ENCODE measurements around the gene ACLY.
"Not testable (repeated sequence)": the region's sequence is repeated elsewhere in the genome, so short reads cannot be mapped to it uniquely, and the experiment has no call there.

ACLY gene

DNA sequence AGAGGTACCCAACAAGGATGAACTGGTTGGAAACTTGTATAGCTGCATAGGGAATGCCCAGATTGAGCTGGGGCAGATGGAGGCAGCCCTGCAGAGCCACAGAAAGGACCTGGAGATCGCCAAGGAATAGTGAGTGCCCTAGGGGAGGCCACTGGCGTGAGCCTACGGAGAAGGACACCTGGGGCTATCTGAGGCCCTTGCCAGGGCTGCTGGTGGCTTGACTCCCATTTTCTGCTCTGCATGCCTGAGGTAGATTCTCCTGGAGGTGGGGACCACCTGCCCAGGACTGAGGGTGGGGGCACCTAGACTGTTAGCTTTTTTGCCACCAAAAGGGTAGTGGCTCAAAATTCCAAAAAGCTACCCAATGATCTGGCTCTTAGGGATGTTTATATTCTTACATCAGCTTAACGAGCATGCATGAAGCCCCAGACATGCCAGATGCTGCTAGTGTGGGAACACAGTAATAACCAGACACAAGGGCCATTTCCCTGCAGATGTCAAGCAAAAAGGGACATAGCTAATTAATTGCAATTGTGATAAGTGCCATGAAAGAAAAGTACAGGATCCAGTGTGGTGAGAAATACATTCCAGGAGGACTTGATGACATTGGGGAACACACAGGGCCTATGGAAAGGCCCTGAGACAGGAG is 20.4 kb upstream of the ACLY start:
- DNase-seq, result no peak

DNA sequence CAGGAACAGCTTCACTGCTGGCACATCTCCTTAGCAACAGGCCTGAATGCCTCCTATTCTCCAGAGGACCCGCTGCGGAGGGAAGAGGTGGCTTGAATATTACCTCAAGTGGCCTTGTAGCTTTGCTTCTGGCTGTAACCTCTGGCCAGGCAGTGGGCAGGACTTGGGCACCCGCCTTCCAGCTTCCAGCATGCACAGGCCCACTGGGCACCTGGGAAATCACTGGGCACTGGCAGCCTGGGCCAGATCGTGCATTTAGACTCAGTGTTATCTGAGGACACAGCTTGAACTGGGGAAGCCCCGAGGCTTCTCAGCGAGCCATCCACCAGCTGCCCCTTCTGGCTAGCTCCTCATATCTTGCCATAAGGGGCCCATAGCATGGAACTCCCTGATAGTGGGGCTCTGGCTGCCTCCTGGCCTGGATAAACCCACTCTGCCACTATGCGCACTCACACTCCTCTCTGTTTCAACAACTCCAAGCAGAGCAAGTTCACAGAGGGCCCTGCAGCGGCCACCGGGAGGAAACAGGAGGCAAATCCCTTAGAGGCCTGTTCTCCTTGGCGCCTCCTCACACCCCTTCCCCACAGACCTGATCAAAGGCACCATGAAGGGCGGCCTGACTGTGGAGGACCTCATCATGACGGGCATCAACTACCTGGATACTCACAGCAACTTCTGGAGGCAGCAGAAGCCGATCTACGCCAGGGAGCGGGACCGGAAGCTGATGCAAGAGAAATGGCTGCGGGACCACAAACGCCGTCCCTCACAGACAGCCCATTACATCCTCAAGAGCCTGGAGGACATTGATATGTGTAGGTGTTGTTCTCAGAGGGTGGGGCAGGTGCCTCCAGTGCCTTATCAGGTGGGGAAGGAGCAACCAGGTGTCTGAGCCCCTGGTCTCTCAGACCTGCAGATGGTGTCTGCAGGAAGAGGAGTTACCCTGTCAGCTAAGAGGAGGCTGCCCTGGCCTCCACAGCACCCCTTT is 19.5 kb upstream of the ACLY start:
- DNase-seq, result no peak

DNA sequence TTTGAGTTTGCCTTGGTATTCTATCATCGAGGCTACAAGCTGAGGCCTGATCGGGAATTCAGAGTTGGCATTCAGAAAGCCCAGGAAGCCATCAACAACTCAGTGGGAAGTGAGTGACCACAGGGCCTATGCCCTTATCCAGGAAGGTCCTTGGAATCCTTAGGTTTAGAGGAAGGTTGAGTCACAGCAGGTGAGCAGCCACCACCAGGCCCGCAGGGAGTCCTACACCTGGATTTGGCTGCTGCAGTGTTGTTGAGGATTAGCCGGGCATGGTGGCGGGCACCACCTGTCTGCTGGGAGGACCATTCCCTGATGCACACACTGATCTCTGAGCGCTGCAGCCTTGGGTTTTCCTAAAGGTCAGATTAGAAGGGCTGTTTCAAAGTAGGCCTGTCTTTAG is 16.9 kb upstream of the ACLY start:
- DNase-seq, result no peak

DNA sequence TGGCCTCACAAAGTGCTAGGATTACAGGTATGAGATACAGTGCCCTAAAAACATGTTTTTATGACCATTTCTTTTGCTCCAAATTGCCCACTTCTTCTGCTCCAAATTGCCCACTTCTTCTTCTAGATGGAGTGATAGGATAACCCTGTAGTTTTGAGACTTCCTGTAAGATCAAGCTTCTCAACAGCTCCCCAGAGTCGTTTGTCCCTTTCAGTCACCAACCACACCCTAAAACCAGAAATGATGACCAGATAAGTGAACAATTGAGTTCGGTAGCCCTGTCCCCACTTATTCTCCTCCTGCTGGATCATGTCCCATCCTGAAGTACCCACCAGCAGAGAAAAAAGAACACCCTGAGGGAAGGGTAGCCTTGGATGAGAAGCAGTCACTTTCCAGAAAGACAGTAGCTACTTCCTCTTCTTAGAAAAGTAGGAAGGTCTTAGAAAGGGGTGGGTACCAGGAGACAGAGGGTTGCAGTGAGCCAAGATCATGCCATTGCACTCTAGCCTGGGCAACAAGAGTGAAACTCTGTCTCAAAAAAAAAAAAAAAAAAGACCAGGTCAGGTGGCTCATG is 14.2 kb upstream of the ACLY start:
- DNase-seq, result no peak

DNA sequence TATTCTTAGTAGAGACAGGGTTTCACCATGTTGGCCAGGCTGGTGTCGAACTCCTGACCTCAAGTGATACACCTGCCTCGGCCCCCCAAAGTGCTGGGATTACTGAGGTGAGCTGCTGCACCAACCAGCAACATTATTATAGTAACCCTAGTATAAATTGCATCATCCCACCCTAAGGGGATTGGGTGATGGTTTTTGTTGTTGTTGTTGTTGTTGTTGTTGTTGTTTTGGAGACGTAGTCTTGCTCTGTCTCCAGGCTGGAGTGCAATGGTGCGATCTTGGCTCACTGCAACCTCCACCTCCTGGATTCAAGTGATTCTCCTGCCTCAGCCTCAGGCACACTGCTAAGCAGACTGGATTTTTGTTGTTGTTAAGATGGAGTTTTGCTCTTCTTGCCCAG is 13.0 kb upstream of the ACLY start:
- DNase-seq, result not testable (repeated sequence)

DNA sequence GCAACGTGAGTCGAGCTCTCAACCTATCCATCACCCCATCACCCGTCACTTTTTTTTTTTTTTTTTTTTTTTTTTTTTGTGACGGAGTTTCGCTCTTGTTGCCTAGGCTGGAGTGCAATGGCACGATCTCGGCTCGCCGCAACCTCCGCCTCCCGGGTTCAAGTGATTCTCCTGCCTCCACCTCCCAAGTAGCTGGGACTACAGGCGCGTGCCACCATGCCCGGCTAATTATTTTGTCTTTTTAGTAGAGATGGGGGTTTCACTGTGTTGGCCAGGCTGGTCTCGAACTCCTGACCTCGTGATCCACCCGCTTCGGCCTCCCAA is 12.0 kb upstream of the ACLY start:
- not testable (repeated sequence) for DNase-seq

DNA sequence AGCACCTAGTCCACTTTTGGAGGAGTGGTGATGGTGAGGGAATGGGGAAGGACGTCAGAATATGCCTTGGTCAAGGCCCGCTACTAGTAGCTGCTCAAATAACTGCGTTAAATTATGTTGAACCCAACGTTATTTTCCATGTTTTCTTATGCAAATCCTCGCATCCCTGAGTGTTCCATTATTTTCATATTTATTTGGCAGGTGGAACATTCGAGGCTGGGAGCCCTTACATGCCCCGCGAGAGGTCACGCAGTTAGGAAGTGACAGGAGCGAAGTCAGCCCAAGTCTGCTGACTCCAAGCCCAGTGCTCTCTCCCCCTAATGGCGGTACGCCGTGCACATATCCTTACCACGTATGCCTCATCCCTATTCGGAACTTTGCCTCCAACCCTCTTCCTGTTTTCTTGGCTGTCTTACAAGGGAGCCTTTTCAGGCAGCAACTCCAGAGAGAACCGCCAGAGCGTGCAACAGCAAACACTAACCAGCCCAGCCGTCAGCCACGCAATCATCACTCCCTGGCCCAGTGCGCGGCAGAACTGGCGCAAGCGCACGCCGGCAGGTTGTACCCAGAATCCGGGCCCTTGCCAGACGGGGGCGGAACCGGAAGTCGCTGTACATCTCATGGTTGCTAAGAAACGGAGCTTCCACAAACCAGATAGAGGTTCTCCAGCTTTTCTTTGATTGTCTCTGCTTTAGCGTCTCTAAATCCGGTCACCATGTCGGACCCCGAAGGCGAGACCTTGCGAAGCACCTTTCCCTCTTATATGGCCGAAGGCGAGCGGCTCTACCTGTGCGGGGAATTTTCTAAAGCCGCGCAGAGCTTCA is 11.5 kb upstream of the ACLY start, which contains the start of gene ODAD4:
TSS of gene ODAD4 (plus strand) at position 609 of the 824 bp plus-strand sequence. CDS start at position 716, 107 bp downstream.
- DNase-seq, result peak; percentile 95

DNA sequence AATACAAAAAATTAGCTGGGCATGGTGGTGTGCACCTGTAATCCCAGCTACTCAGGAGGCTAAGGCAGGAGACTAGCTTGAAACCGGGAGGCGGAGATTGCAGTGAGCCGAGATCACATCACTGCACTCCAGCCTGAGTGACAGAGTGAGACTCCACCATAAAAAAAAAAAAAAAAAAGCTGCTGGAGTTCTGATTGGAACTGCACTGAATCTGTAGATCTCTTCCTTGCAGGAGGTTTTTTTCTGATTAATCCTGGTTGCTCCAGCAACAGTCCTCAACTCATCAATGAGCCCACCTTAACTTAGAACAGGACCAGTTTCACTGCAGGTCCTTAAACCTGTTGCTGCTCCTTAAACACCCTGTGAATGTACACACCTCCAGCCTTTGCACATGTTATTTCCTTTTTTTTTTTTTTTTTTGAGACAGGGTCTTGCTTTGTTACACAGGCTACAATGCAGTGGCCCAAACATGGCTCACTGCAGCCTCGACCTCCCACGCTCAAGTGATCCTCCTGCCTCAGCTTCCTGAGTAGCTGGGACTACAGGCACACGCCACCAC is 10.0 kb upstream of the ACLY start:
- no peak for DNase-seq

DNA sequence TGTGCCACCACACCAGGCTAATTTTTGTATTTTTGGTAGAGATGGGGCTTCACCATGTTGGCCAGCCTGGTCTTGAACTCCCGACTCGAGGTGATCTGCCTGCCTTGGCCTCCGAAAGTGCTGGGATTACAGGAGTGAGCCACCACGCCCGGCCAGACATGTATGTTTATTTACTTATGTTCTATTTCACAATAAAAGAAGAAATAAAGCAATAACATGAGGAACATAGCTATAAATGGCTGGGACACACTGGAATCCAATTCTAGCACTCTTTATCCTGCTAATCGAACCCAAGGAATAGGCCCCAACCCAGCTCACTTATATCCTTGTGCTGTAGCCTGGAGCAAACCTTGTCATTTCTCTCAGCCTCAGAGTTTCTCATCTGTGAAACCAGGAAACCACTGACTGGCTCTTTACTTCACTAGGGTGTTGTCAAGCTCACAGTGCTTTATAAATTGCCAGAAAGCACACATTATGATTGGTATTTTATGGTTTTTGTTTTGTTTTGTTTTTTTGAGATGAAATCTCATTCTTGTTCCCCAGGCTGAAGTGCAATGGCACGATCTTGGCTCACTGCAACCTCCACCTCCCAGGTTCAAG is 7.3 kb upstream of the ACLY start:
- no peak for DNase-seq

DNA sequence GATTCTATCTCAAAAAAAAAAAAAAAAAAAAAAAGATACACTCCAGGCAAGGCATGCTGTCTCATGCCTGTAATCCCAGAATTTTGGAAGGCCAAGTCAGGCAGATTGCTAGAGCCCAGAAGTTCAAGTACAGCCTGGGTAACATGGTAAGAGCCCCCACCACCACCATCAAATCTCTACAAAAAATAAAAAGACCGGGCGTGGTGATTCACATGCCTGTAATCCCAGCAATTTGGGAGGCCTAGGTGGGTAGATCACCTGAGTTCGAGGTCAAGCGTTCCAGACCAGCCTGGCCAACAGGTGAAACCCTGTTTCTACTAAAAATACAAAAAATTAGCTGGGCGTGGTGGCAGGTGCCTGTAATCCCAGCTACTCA is 1.8 kb upstream of the ACLY start:
- no peak for DNase-seq

DNA sequence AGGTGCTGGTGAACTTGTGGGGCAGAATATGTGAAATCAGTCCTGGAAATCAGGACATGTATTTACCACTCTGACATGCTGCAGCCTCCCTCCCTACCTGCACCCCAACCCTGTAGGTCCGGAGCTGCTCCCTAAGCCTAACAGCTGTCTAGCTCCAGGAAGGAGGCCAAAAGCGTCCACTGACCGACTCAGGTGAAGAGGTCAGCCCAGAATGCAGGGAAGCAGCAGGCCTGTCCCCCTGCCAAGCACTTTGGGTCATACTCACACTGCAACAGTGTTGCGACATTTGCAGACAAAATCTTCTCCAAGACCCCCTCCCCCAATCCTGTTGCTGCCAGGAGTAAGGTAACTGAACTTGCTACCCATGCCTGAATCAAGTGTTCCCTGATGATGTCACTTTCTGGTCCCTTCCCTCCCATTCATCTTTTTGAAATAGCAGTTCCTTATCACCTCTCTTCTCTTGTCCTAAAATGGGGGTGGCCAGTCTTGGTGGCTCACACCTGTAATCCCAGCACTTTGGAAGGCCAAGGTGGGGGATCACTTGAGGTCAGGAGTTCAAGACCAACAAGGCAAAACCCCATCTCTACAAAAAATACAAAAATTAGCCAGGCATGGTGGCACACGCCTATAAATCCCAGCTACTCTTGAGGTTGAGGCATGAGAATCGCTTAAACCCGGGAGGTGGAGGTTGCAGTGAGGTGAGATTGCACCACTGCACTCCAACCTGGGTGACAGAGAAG is 1.3 kb upstream of the ACLY start:
- DNase-seq, result no peak

DNA sequence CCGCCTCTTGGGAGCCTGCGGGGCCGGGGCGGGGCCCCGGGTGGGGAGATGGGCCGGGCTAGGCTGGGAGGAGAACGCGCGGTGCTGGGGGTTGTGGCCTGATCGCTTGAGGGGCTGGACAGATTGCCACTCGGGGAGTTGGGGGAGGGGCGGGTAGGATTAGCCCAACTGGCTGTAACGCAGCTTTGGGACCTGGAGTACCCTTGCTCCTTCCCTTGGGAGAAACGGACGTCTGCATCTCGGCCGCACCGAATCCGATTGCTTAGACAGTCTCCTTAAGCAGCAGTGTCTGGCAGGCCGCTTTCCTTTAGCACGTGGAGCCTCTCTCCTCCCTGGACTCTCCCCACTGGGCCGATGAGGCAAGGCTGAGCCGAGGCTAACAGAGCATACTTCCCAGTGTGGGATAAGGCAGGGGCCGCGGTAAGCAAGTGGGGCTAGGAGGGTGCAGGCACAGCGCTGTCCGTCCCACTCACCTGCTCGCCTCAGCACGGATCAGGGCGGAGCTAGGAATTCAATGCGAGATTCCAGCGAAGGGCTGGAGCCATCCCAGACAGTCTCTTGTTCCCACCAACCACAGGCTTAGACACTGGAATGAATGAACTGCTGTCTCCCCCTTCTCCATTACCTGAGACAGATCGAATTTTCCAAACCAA is 540 bp upstream of the ACLY start:
- DNase-seq, result peak; percentile 80

DNA sequence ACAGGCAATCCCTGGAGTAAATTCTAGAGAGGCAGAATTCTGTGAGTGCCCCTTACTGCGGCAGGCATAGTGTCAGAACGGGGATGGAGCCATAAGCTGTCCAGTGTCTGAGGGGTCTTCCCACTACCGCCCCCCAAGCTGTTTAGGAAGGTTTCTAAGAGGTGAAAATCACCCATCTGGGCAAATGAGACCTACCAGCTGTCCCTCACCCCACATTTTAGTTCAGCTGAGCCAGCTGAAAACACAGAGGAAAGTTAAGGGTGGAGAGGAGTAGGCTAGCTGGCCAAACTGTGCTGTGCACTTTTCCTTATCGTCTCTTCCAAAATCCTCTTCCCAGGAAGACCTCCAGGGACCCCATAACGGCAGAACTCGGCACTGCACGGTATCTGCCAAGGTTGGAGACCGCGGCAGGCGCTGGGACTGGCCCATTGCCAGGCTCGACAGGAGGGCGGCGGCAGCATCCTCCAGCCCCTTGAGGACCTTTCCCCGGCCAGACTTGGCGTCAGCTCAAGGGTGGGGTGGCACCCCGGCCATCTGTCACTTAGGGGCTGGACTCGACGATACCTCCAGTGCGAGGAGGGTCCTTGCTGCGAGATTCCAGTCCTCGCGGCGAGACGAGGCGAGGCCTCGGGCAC is 955 bp downstream of the ACLY start:
- no peak for DNase-seq

DNA sequence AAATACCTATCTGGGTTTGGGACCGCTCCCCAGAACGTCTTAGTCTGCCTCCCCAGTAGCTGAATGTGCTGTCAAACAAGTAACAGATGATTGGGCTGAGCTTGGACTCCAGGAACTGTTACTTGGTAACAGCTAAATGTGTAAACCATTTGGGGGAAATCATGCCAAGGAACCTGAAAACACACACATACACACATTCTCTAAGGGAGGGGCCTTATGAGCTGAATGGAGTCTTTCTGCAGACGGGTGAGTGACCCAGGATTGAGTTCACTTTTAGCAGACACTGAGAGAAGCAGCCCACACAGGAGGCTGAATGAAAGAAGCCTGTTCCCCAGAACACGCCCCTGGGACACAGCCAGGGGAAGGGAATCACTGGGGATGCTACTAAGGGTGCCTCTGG is 1.6 kb downstream of the ACLY start:
- no peak for DNase-seq

DNA sequence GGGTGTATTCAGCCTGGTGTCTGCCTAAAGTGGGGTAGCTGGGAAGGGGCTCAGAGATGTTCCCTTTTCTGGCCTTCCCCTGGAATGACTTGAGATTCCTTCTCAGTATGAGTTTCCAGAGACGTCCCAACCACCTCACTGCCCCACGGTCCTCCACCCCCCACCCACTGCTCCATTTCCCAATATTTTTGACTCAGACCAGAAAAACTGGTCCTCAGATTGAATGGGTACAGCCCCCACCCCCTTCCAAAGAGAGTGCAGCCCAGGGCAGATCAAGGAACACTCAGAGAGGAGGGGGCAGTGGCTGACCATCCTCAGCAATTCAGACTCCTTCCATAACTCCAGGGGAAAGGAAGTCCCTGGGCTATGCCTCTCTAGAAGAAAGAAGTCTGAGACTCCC is 3.2 kb downstream of the ACLY start:
- DNase-seq, result no peak

DNA sequence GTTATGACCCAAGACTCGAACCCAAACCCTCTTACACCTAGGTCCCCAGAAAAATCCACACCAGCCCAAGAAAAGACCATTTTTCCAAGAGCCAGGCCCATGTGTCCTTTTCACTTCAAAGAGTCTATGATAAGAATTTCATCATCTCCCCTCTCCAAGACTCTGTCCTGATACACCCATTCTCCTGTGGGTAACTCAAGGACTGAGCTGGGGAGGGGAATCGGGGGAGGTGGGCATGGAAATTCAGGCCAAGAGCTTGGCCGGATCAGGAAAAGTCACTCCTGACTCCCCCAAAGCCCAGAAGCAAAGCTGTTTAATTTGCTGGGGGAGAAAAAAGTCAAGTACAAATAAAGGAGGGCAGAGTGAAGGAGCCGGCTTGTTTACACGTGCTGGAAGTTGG is 3.7 kb downstream of the ACLY start:
- DNase-seq, result no peak

DNA sequence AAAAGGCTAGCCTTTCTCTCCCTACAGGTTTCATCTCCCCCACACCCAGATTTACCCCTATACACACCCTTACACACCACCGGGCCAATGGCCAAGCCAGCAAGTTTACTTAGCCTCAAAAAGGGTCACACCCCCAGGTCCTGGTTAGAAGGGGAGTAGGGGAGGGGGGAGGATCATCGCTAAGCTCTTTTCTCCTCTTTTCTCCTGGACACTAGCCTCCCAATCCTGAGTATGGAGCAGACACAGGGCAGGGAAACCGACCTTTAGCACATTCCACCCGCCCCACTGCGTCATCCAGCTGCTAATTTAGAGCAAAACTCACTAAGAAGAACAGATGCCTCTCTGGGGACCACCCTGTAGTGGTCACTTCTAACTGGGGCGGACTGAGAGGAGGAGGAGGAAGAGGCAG is 4.4 kb downstream of the ACLY start:
- DNase-seq, result no peak

DNA sequence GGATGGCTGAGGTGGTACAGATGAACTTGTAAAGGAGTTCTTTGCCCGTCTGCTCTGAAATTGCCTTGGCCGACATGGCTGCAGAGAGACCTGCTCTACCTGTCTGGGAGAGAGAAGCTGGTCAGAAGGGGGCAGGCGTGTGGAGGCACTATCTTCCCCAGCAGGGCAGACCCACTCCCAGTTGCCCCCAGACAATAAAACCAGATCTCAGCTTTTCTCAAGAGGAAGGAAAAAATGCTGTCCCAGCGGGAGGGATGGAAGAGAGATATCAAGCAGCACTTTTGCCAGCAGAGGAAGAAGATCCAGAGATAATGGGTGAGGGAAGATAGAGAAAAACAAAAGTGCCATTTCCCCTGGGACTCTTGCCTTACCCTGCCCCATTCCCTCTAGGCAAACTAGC is 5.0 kb downstream of the ACLY start:
- no peak for DNase-seq

DNA sequence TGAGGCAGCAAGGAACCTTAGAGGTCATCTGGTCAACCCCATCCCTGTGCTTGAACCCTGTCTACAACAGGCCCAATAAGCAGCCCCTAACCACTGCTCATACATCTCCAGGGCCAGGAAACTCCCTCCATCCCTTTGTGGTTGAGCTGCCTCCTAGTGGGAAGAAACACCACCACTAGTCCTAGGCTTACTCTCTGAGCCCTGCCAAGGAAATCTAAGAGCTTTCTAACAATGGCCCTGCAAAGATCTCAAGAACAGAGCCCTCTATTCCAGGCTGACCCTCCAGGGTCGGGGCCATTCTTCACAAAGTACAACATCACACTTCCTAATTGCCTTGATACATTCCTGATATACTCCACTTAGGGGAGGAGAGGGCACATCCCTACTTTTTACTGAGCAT is 5.8 kb downstream of the ACLY start:
- no peak for DNase-seq

DNA sequence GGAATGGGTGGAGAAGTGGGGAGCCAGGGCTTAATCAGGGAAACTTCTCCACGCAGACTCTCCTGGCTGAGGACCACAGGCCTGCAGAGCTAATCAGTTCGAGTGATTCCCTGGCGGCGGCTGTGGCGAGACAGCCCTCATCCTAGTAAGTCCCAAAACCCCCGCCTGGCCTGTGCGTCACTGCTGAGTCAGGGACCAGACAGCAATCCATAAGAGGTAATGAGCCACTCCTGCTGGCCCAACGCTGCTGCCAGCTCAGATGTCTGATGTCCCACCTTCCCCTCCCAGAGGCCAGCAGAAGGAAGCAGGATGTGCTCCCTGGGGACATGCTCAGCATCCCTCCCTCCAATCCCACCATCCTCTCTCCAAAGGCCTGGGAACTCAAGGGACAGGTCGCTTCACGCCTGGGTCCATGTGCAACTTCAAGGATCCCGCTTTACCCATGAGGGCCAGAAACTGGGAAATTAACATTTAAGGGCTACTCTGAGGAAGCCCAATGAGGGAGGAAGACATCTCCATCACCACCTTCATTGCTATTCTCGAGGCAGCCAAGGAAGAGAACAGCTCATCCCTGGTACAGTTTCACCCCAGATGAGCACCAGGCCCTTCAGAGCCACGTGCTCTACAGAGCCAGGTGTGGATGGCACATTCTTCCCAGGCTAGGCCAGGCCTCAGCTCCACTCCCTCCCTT is 7.9 kb downstream of the ACLY start:
- DNase-seq, result no peak

Data from NCI-H526 treated with DMSO at 0.1 percent for 48 hours (cell line).